ENCODE data around the gene ADH1A.
"Not testable (repeated sequence)": the region's sequence is repeated elsewhere in the genome, so short reads cannot be mapped to it uniquely, and the experiment has no call there.

Gene ADH1A

GRCh38 chr4:99281261-99281660, 9.5 kb downstream of the ADH1A start:
- no peak for DNase-seq (ENCODE audit: low read depth in 2 of 2)

DNA sequence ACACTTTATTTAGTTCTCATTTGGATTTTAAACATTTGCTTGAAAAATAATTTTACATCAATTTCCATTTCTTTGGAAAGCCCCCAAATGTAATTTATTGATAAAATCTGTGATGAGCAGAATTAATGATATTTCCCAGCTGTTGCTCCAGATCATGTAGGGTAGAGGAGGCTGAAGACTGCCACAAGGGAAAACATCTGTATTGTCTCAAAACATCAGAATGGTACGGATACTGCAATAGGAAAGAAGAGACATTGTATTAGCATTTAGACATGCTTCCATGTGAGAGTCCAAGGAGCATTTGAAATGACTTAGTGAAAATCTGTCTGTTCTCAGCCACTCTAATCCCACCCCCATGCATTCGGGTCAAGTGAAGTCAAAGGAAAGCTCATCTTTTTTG, 14.4 kb downstream of the ADH1A start:
- DNase-seq (ENCODE audit: low read depth in 2 of 2): no peak

- no peak for DNase-seq (ENCODE audit: low read depth in 2 of 2)
Measured at GRCh38 chr4:99275885-99276284, 14.9 kb downstream of the ADH1A start.

DNA sequence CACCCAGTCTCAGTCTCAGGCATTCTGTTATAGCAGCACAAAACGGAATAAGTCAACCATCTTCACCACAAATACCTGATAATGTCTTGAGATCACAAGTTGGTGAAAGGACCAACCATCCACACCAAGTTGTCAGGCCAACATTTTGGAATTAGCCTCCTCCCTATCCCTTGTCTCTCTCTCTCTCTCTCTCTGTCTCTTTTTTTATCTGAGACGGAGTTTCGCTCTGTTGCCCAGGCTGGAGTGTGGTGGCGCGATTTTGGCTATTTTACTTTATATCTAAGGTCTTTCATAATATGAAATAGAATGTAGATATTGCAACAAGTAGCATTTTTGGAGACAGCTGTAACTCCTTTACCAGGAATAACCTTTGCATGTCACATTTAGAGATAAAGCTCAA, 15.7 kb downstream of the ADH1A start:
- no peak for DNase-seq (ENCODE audit: low read depth in 2 of 2)

GRCh38 chr4:99273704-99274103, 17.1 kb downstream of the ADH1A start:
- DNase-seq (ENCODE audit: low read depth in 2 of 2): no peak

DNA sequence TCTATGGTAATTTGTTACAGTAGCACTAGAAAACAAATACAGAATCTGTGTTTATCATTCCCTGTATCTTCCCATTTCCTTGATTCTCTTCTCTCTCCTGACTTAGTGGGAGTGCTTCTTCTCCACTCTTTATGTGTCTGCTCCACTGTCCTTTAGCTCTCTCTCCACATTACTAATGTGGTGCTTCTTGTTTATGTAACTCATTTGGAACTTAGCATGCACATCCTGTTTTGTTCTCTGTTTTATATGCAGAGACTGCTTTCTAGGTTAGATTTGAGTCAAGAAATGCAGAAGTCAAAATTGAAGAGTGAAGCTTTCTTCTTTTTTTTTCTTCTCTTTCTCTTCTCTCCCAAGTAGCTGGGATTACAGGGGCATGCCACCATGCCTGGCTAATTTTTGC, 25.9 kb downstream of the ADH1A start:
- no peak for DNase-seq (ENCODE audit: low read depth in 2 of 2)

- DNase-seq (ENCODE audit: low read depth in 2 of 2): no peak
Measured at GRCh38 chr4:99252746-99253145, 38.0 kb downstream of the ADH1A start.

GRCh38 chr4:99248714-99249113, 42.1 kb downstream of the ADH1A start:
- DNase-seq (ENCODE audit: low read depth in 2 of 2): no peak

GRCh38 chr4:99235955-99236354, 54.8 kb downstream of the ADH1A start:
- no peak for DNase-seq (ENCODE audit: low read depth in 2 of 2)

DNA sequence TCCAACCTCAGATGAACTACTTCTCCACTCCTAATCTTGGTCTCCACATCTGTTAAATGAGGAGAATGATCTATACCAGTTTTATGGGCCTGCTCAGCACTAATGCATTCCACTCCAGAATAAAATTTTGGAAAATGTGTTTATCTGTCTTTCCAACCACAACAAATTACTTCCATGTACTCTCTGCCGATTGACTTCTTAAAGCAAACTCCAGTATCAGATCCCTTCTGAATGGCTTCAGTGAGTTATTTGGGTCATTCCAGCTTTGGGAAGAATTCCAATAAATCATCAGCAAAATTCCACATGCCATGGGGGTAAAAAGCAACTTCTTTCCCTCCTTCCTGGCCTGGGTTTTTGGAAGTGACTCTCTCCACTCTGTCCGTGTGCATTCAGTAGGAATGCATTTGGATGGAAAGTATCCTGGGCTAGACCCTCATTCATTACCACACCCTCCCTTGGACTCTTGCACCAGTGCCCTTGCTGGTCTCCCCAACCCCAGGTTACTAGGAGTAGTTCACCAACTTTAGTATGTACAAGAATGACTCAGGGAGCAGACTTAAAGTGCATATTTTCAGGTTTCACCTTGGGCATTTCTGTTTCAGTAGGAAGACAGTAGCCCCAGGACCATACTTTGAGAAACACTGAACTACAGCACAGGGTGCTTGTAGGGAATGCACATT, 56.3 kb downstream of the ADH1A start:
- no peak for DNase-seq (ENCODE audit: low read depth in 2 of 2)

DNA sequence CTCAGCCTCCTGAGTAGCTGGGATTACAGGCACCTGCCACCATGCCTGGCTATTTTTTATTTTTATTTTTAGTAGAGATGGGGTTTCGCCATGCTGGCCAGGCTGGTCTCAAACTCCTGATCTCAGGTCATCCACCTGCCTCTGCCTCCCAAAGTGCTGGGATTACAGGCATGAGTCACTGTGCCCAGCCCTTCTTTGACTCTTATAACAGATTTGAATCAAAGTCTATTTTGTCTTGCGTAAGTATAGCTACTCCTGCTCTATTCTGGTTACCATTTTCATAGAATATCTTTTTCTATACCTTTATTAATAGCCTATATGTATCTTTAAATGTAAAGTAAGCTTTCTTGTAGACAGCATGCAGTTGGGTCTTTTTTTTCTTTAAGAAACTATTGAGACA, 57.4 kb downstream of the ADH1A start:
- DNase-seq (ENCODE audit: low read depth in 2 of 2): not testable (repeated sequence)

DNA sequence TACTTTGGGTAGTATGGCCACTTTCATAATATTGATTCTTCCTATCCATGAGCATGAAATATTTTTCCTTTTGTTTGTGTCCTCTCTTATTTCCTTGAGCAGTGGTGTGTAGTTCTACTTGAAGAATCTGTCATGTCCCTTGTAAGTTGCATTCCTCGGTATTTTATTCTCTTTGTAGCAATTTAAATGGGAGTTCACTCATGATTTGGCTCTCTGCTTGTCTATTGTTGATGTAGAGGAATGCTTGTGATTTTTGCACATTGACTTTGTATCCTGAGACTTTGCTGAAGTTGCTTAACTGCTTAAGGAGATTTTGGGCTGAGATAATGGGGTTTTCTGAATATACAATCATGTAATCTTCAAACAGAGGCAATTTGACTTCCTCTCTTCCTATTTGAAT, 62.1 kb downstream of the ADH1A start:
- DNase-seq (ENCODE audit: low read depth in 2 of 2): not testable (repeated sequence)

DNA sequence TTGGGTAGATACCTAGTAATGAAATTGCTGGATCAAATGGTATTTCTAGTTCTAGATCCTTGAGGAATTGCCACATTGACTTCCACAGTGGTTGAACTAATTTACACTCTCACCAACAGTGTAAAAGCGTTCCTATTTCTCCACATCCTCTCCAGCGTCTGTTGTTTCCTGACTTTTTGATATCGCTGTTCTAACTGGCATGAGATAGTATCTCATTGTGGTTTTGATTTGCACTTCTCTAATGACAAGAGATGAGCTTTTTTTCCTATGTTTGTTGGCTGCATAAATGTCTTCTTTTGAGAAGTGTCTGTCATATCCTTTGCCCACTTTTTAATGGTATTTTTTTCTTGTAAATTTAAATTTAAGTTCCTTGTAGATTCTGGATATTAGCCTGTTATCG, 63.1 kb downstream of the ADH1A start:
- DNase-seq (ENCODE audit: low read depth in 2 of 2): not testable (repeated sequence)
